ENCODE data around the gene ADAMTS8.

The ADAMTS8 gene

DNA sequence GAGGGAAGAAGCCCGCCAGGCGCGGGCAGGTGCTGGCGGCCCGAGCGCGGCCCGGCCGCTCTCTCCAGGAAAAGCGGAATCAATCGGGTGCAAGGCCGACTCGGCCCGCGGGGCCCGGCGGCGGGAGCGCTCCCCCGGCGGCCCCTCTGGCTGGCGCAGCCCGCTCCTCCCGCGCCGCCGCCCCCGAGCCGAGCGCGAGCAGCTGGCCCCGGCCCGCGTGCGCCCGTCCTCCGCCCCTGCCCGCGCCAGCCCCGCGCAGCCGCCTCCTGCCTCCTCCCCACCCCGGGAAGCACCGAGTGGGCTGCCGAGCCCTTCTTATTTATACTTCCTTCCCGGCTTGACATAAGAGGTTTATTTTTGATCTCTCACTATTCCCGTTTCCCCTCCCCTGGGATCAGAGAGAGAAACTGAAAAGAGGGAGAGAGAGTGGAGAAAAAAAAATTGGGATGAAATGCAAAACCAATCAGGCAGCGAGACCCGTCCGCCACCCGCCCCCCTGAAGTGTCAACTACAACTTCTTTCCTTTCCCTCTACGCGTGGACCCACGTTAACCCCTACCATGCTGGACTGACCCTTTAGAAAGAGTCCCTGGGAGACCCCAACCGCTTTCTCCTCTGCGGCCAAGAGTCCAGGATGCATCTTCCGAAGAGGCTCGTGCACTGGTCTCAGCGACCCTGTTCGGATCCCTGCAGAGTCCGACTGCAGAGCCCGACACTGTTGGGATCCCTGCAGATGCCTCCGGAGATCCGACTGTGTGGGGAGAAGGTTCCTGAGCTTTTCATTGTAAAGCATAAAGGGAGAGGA is at the start of gene ADAMTS8:
TSS of gene ADAMTS8 (minus strand) at position 294 of the 804 bp plus-strand sequence. CDS start 323 bp downstream, outside the sequence.
- TF ChIP-seq ZBTB7A (IDR thresholded peaks at IDR 0.05; ENCODE audit: low read depth) (0 out of 2 replicates have a peak, but pooled peaks have one; percentile 9), MAX (IDR thresholded peaks at IDR 0.05) (no peak)

DNA sequence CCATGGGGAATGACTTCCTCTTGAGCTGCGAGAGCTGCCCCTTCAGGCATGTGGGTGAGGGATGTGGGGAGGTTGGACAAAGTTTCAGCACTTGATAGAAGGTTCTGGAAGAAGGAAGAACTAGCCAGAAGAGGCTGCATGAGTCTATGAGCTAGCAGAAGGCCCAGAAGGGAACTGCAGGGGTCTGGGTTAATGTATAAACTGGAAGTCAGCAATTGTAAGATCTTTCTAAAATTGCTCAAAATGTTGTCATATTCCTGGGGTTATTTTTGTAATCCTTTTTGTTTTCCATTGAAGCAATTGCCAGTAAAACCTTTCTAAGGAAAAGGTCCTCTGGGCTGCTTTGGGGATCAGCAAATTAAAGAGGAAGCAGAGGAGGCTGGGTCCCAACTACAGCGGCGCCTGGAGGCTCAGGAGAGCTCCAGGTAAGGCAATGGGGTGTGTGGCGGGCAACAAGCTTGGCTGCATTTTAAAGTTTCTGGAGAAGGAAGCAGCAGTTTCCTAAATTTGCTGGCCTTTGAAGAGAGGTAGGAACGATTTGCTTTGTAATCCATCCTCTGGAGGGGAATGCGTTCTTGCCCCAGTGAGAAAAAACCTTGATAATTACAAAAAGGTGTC is 49.3 kb upstream of the ADAMTS8 start:
- TF ChIP-seq YY1 (IDR thresholded peaks at IDR 0.05; ENCODE audit: low read depth) (no peak), TCF12 (IDR thresholded peaks at IDR 0.05; ENCODE audit: low read depth) (no peak), USF1 (IDR thresholded peaks at IDR 0.05) (no peak), ZBTB7A (IDR thresholded peaks at IDR 0.05; ENCODE audit: low read depth) (no peak), CEBPB (IDR thresholded peaks at IDR 0.05) (no peak), NFIC (IDR thresholded peaks at IDR 0.05) (no peak), EGR1 (IDR thresholded peaks at IDR 0.05) (no peak), RAD21 (IDR thresholded peaks at IDR 0.05; ENCODE audit: low read depth) (no peak), REST (IDR thresholded peaks at IDR 0.05; ENCODE audit: low read depth) (no peak), TAF1 (IDR thresholded peaks at IDR 0.05; ENCODE audit: low read depth) (no peak), CREB1 (IDR thresholded peaks at IDR 0.05; ENCODE audit: low read depth) (no peak), TEAD4 (IDR thresholded peaks at IDR 0.05) (no peak), FOXM1 (IDR thresholded peaks at IDR 0.05; ENCODE audit: borderline replicate concordance, low read depth) (no peak), MAX (IDR thresholded peaks at IDR 0.05) (no peak), EP300 (IDR thresholded peaks at IDR 0.05; ENCODE audit: borderline replicate concordance) (no peak)

GRCh38 chr11:130476922-130477491 is 48.6 kb upstream of the ADAMTS8 start:
- TF ChIP-seq TAF1 (IDR thresholded peaks at IDR 0.05; ENCODE audit: low read depth) (no peak), TCF12 (IDR thresholded peaks at IDR 0.05; ENCODE audit: low read depth) (no peak), EP300 (IDR thresholded peaks at IDR 0.05; ENCODE audit: borderline replicate concordance) (no peak), NFIC (IDR thresholded peaks at IDR 0.05) (no peak), FOXM1 (IDR thresholded peaks at IDR 0.05; ENCODE audit: borderline replicate concordance, low read depth) (no peak), YY1 (IDR thresholded peaks at IDR 0.05; ENCODE audit: low read depth) (no peak), EGR1 (IDR thresholded peaks at IDR 0.05) (no peak), USF1 (IDR thresholded peaks at IDR 0.05) (no peak)

DNA sequence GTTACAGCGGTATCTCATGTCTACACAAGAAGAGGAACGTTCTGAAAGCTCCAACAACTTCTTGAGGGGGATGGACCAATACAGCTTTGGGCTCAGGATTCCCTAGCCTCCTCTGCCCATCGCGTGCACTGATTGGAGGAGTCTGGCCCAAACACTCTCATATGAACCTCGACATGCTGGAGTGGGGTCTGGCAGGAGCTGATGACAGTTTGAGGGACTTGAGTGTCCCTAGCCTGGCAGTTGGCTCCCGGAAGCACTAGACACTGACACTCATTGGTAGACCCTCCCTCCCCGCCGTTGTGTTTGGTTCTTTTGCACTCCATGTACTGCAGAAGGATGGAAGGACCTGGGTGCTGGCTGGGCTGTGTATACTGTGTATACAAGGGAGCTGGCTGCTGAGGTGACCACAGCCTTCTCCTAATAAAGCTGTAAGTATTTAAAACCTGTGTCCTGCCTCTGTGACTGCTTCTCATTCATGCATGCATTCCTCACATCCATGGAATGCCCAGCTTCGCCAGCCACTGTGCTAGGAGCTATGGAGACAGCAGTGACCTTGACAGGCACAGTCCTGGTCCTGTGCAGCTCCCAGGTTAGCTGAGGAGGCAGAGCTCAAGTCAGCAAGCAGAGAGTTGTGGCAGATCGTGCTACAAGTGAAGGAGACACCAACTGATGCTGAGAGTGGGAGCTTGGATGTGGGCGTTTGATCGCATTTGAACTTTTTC is 48.0 kb upstream of the ADAMTS8 start:
- TF ChIP-seq YY1 (IDR thresholded peaks at IDR 0.05; ENCODE audit: low read depth) (no peak), FOXM1 (IDR thresholded peaks at IDR 0.05; ENCODE audit: borderline replicate concordance, low read depth) (no peak), EGR1 (IDR thresholded peaks at IDR 0.05) (no peak), USF1 (IDR thresholded peaks at IDR 0.05) (no peak), CEBPB (IDR thresholded peaks at IDR 0.05) (no peak), TCF12 (IDR thresholded peaks at IDR 0.05; ENCODE audit: low read depth) (no peak)

GRCh38 chr11:130475426-130476053 is 47.1 kb upstream of the ADAMTS8 start:
- TF ChIP-seq CREB1 (IDR thresholded peaks at IDR 0.05; ENCODE audit: low read depth), result no peak
- TF ChIP-seq FOXM1 (IDR thresholded peaks at IDR 0.05; ENCODE audit: borderline replicate concordance, low read depth), result no peak
- TF ChIP-seq EP300 (IDR thresholded peaks at IDR 0.05; ENCODE audit: borderline replicate concordance), result no peak
- TF ChIP-seq ZBTB7A (IDR thresholded peaks at IDR 0.05; ENCODE audit: low read depth), result no peak
- TF ChIP-seq NFIC (IDR thresholded peaks at IDR 0.05), result no peak
- TF ChIP-seq USF1 (IDR thresholded peaks at IDR 0.05), result no peak
- no peak for TF ChIP-seq TEAD4 (IDR thresholded peaks at IDR 0.05)
- TF ChIP-seq TCF12 (IDR thresholded peaks at IDR 0.05; ENCODE audit: low read depth), result no peak
- TF ChIP-seq EGR1 (IDR thresholded peaks at IDR 0.05), result no peak
- no peak for TF ChIP-seq REST (IDR thresholded peaks at IDR 0.05; ENCODE audit: low read depth)

Measured in Ishikawa (cell line).